ENCODE results near the gene MICA. TPM values are rescaled to one million over a fixed set of nuclear protein-coding genes. Genes with fewer than 3 reads are reported as not detected.

Gene MICA
- total RNA-seq (2021) (31.6 and 41.2 TPM in 2 replicates), Bru-seq, nascent RNA (percentile 76 among the genes with signal in this experiment), BruChase-seq, experiment 1, labeled RNA remaining after a 2-hour chase (percentile 90 among the genes with signal in this experiment), BruChase-seq, experiment 2, labeled RNA remaining after a 6-hour chase (percentile 92 among the genes with signal in this experiment)
- long read RNA-seq, transcript MICA-209 (6 exons, 1,386 nt) = major isoform, 27 of 43 reads
- long read RNA-seq, partial matches to known transcripts = 10 of 43 reads
- long read RNA-seq, other reads (novel, unspliced or antisense) = 5 of 43 reads

GRCh38 chr6:31403283-31404060 lies at the start of gene MICA:
TSS of gene MICA (plus strand) at chr6:31403595. CDS start at chr6:31403633, 38 bp downstream.
- BruUV-seq (replicated peaks) = no TSS peak
- H3K36me3 ChIP-seq (ENCODE audit: insufficient read depth, low read length, poor library complexity, severe bottlenecking) = no peaks in the 10 kb centered on the region
- H3K4me1 ChIP-seq (ENCODE audit: insufficient read depth, low read length, poor library complexity, severe bottlenecking) = peaks cover 22% of the 10 kb centered on the region
- peak within 1 kb of the TSS; percentile 76 for H3K27ac ChIP-seq (ENCODE audit: low read depth, low read length, poor library complexity, severe bottlenecking)
- H3K4me3 ChIP-seq (ENCODE audit: low read depth, low read length, poor library complexity, severe bottlenecking) = peak within 1 kb of the TSS; percentile 73
- DNase-seq (ENCODE audit: low spot score) = peak; percentile 94
- H3K9me3 ChIP-seq (ENCODE audit: low read depth, low read length, poor library complexity, severe bottlenecking) = no peaks in the 10 kb centered on the region
- intact Hi-C loops (cut with micrococcal nuclease; ENCODE audit: unreplicated experiment) = loop anchor here (2.0 to 5.0 kb wide), 2 partner anchors 37 to 89 kb away; no protein-coding TSS in a partner anchor
- TF ChIP-seq CTCF (conservative IDR thresholded peaks at IDR 0.05; ENCODE audit: low read depth, low read length) (no peak), EZH2 (IDR thresholded peaks at IDR 0.05; ENCODE audit: borderline replicate concordance, low read depth, low read length, poor library complexity, severe bottlenecking) (no peak)
- ChIA-PET POLR2A (ENCODE audit: low non-redundant PET) (interaction anchor here (0.7 kb wide), 1 partner anchor 12 kb away, joined by 6 read pairs; no protein-coding TSS in a partner anchor), CTCF (interaction anchor here (0.6 kb wide), 1 partner anchor 262 kb away, joined by 3 read pairs; no protein-coding TSS in a partner anchor)
- H3K27me3 ChIP-seq (replicated peaks; ENCODE audit: insufficient read depth, low read depth, low read length, poor library complexity) = no peaks in the 10 kb centered on the region

GRCh38 chr6:31354158-31354863 lies 49.1 kb upstream of the MICA start:
- H3K4me3 ChIP-seq (ENCODE audit: low read depth, low read length, poor library complexity, severe bottlenecking) = no peak overlapping the region
- ChIA-PET POLR2A (ENCODE audit: low non-redundant PET) (no interaction called here), CTCF (interaction anchor here (0.6 kb wide), 1 partner anchor 249 kb away, joined by 5 read pairs; no protein-coding TSS in a partner anchor)
- H3K27ac ChIP-seq (ENCODE audit: low read depth, low read length, poor library complexity, severe bottlenecking) = no peak overlapping the region
- H3K27me3 ChIP-seq (replicated peaks; ENCODE audit: insufficient read depth, low read depth, low read length, poor library complexity) = peaks cover 43% of the 10 kb centered on the region
- TF ChIP-seq CTCF (conservative IDR thresholded peaks at IDR 0.05; ENCODE audit: low read depth, low read length) (no peak), EZH2 (IDR thresholded peaks at IDR 0.05; ENCODE audit: borderline replicate concordance, low read depth, low read length, poor library complexity, severe bottlenecking) (no peak)
- no peaks in the 10 kb centered on the region for H3K9me3 ChIP-seq (ENCODE audit: low read depth, low read length, poor library complexity, severe bottlenecking)
- DNase-seq (ENCODE audit: low spot score) = no peak
- H3K4me1 ChIP-seq (ENCODE audit: insufficient read depth, low read length, poor library complexity, severe bottlenecking) = peaks cover 6% of the 10 kb centered on the region
- no peaks in the 10 kb centered on the region for H3K36me3 ChIP-seq (ENCODE audit: insufficient read depth, low read length, poor library complexity, severe bottlenecking)
- intact Hi-C loops (cut with micrococcal nuclease; ENCODE audit: unreplicated experiment) = no loop called here
- no TSS peak for BruUV-seq (replicated peaks)

- peaks cover 49% of the 10 kb centered on the region for H3K27me3 ChIP-seq (replicated peaks; ENCODE audit: insufficient read depth, low read depth, low read length, poor library complexity)
Observed at GRCh38 chr6:31354864-31355582, 48.4 kb upstream of the MICA start.

More at GRCh38 chr6:31354864-31355582, 48.4 kb upstream of the MICA start:
- intact Hi-C loops (cut with micrococcal nuclease; ENCODE audit: unreplicated experiment) = no loop called here
- H3K4me1 ChIP-seq (ENCODE audit: insufficient read depth, low read length, poor library complexity, severe bottlenecking) = peaks cover 6% of the 10 kb centered on the region
- H3K36me3 ChIP-seq (ENCODE audit: insufficient read depth, low read length, poor library complexity, severe bottlenecking) = no peaks in the 10 kb centered on the region
- BruUV-seq (replicated peaks) = no TSS peak
- POLR2A ChIA-PET (ENCODE audit: low non-redundant PET) = no interaction called here
- TF ChIP-seq EZH2 (IDR thresholded peaks at IDR 0.05; ENCODE audit: borderline replicate concordance, low read depth, low read length, poor library complexity, severe bottlenecking) = no peak
- TF ChIP-seq CTCF (conservative IDR thresholded peaks at IDR 0.05; ENCODE audit: low read depth, low read length) = no peak
- CTCF ChIA-PET = no interaction called here
- no peak for DNase-seq (ENCODE audit: low spot score)
- H3K27ac ChIP-seq (ENCODE audit: low read depth, low read length, poor library complexity, severe bottlenecking) = no peak overlapping the region
- H3K9me3 ChIP-seq (ENCODE audit: low read depth, low read length, poor library complexity, severe bottlenecking) = no peaks in the 10 kb centered on the region
- H3K4me3 ChIP-seq (ENCODE audit: low read depth, low read length, poor library complexity, severe bottlenecking) = no peak overlapping the region

All from A673 (cell line).